Measurements from ENCODE around the gene SIGLEC7.

DNA sequence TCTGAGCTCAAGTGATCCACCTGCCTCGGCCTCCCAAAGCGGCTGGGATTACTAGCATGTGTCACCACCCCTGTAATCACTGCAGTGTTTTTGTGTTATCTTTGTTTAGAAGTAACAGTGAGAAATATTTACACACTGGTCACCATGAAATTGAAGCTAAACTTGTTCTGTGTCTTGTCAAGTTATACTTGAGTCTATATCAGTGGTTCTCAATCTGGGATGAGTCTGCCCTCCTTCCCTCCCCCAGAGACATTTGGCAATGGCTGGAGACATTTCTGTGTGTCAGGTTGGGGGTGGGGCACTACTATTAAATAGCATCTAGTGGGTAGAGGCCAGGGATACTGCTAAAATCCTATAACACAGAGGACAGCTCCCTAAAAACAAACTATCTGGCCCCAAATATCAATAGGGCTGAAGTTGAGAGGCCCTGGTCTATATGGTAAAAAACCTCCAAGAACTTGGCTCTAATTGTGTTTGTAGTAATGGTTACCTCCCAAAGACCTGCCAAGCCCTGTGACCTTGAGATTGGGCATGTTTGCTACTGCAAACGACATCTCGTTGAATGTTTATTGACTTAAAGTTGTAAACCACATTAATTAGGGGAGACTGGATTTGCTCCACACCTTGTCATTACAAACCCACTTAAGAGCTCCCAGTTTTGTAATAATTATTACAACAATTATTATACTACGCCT, 40.8 kb upstream of the SIGLEC7 start:
- TF ChIP-seq, protein P1, sequence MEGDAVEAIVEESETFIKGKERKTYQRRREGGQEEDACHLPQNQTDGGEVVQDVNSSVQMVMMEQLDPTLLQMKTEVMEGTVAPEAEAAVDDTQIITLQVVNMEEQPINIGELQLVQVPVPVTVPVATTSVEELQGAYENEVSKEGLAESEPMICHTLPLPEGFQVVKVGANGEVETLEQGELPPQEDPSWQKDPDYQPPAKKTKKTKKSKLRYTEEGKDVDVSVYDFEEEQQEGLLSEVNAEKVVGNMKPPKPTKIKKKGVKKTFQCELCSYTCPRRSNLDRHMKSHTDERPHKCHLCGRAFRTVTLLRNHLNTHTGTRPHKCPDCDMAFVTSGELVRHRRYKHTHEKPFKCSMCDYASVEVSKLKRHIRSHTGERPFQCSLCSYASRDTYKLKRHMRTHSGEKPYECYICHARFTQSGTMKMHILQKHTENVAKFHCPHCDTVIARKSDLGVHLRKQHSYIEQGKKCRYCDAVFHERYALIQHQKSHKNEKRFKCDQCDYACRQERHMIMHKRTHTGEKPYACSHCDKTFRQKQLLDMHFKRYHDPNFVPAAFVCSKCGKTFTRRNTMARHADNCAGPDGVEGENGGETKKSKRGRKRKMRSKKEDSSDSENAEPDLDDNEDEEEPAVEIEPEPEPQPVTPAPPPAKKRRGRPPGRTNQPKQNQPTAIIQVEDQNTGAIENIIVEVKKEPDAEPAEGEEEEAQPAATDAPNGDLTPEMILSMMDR (conservative IDR thresholded peaks at IDR 0.05; ENCODE audit: low read depth, low read length) = no peak
- TF ChIP-seq EZH2 (IDR thresholded peaks at IDR 0.05; ENCODE audit: low read length, unreplicated experiment) = no peak

Data from PC-3 (cell line).